Measurements from ENCODE around the gene LYST.

The LYST gene

DNA sequence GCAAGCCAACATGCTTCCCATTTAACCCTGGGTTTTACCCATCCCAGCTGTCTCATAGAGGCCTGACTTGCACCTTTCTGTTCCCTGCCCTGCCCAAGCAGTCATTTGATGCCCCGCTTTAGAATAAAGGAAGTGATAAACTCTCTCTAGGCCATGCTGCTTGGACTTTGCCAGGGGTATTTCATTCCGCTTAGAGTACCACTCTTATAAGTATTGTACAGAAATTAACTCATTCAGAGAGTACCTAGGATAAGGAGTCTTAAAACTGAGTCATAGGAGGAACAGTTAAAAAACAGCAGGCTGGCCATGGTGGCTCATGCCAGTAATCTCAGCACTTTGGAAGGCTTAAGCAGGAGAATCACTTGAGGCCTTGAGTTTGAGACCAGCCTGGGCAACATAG, 21.0 kb upstream of the LYST start:
- DNase-seq, result peak in 1 of 2 donors; percentile 6

GRCh38 chr1:235885655-235886262, 19.1 kb upstream of the LYST start:
- DNase-seq, result no peak

DNA sequence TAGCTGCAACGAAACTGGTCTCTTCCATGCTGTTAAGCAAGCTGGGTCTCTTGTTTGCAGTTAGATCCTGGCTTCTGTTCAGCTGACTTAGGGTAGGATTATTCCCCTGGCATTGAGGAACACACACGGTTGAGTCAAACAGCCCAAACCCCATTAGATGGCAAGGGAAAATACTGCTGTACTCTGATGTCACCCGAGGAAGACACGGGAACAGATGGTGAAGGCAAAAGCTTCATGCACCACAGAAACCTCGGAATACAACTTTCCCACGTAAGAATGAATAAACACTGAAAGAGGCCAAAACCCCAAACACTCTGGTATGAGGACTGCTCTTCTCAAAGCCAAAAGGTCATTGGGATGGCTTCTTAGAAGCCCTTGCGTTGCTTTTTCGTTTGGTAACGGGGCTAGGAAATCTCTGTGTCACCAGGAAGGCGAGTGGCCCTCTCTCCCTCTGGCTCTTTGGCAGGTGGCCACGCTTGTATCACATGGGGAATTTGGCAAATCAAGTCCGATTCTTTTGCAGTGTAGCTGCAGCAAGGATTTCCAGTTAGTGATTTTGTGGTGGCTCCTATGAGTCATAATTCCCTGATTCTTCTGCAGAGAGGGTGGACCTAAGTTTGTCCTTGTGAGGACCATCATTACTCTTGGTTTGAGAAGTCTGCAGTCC, 16.7 kb upstream of the LYST start:
- no peak for DNase-seq

DNA sequence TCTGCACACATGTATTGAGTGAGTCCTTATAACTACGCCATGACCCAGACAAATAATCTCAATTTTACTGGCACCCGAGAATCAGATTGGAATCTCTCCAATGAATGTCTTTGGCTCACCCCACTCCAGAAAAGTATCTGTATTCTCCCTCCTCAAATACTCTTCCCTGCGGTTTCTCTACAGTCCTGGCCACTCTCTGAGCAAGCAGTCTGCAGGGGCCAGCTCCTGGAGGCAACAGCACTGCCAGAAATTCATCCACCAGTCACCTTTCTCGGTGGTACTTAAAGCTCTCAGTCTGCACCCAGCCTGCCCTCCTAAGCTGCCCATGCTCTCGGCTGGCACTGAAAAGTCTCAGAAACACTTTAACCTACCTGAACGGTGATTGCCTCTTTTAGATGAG, 16.1 kb upstream of the LYST start:
- DNase-seq, result no peak

- DNase-seq, result no peak
These were observed 15.4 kb upstream of the LYST start for GRCh38 chr1:235881930-235882700.

DNA sequence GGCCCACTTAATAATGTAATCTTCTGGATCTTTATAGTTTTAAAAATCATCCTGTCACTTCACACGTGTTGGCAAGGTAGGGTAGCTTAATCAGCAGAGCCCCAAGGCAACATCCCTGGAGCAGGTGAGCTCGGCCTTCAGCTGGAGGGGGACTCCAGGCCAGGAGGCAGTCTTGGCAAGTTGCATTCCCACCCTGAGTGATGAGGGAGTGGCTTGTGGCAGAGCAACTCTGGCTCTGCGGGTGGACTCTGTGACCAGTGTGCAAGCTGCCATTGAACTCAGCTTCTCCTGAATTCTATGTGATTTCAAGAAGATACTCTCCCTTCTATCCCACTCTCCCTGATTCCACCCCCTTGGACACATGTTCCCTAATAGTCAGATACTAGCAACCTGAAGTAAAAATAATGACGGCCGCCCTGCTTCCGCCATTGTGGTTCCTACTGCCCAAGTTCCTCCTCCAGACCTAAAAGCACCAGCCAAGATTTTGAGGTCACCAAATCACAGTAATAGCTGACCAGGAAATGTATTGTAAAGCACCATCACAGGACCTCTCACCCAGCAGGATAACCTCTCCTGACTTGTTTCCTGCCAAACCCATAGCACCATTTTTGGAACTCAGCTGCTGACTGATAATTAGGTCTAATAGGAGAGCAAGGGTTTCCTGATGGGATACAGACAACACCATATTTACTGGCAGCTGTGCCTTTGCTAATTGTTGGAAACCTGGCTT, 11.5 kb upstream of the LYST start:
- DNase-seq, result no peak

DNA sequence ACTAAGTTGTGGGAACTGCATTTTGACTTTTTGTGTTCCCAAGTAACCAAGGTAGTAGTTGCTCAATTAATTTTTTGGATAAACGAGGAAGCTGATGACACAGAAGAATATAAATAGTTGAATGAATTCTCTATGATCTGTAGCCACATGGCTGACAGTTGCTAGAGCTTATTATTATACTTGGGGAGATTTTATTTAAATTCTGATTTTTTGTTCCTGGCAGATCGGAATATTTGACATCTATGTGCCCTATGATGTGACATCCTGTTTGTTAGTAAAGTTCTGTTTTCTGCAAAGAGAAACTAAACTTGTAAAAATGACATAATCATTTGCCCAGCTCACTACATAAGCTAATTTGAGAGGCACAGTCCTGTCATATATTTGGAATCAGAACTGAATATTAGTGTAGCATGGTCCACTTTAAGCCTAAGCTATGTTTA, 9.7 kb upstream of the LYST start:
- no peak for DNase-seq

GRCh38 chr1:235875036-235875597, 8.4 kb upstream of the LYST start:
- DNase-seq, result no peak

DNA sequence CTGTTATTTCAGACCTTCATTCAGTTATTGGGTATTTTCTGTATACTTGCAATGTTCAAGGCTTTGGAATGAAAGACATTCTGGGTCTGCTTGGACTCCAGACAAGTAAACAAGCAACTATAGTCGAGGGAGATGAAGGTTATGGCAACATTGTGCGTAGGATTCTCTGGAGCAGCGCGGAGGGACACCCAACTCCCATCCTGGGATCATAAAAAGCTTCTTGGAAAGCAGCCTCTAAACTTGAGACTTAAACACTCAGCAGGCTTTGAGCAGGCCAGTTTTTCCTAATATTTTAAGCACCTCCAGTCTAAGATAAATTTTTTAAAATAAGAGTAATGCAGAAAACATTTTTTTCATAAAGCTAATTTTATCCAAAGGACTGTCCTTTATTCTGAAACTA, 7.6 kb upstream of the LYST start:
- no peak for DNase-seq

- no peak for DNase-seq
These were observed 6.9 kb upstream of the LYST start for GRCh38 chr1:235873571-235873970.

DNA sequence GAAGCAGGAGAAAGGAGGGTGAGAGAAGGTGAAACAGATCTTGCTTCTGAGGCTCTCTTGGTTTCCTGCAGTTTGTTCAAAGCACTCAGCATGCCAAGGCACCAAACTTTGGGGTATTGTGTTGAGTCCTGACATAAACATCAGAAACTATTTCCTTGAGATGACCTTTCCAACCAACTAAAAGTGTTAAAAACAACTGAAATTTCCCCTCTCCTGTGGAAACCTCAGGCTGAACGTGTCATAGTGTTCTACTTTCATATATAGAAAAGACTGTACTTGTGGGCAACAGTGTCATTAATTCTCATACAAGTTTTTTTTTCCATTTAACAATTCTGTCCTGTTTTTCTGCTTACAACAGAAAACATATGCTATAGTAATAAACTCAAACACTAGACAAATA, 6.3 kb upstream of the LYST start:
- DNase-seq, result peak in 1 of 2 donors; percentile 20

DNA sequence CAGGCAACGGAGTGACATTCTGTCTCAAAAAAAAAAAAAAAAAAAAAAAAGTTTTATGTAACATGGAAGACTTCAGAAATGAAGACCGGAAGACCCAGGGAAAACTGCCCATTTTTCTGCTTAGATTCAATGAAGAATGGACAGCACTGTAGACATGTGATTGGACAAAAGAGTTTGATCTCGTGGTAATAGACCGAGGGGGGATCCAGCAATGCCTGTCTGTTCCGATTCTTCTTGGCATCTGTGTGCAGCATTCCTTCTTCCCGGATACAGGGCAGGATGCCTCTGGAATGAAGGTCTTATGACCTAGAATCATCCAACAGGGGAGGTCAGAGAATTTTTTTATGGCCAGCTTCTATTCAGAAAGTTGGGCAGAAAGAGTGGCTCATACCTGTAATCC, 5.6 kb upstream of the LYST start:
- no peak for DNase-seq

- no peak for DNase-seq
These were observed 1.3 kb upstream of the LYST start for GRCh38 chr1:235867903-235868469.

GRCh38 chr1:235866913-235867845, 473 bp upstream of the LYST start:
- peak; percentile 98 for DNase-seq

DNA sequence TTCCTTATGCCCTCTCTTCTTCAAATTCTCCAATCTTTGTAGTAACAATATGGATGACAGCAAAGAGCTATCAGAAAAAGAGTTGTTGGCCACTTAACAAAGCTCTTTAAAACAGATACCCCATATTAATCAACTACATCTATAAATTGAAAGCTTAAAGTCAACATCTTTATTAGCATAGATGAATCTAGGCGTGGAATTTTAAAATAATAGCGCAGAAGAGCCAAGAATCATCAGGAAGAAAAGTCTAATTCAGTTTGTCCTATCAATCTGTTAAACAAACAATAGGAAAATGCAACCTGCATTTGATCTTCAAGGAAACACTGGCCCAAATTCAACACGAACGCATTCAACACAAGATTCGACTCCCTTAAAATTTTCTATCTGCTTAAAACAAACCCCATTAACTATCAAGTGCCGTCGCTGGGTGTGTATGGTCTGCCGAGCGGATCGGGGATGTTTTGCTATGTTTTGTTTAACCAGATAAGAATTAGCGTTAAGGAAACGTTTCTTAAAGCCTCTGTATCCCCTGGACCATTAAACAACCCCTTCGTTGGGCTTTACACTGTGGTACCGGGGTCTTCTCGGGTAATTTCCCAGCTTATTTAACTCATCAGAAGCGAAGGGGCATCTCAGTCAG, 1.0 kb downstream of the LYST start:
- DNase-seq, result no peak

GRCh38 chr1:235864931-235865525, 1.7 kb downstream of the LYST start:
- DNase-seq, result no peak

DNA sequence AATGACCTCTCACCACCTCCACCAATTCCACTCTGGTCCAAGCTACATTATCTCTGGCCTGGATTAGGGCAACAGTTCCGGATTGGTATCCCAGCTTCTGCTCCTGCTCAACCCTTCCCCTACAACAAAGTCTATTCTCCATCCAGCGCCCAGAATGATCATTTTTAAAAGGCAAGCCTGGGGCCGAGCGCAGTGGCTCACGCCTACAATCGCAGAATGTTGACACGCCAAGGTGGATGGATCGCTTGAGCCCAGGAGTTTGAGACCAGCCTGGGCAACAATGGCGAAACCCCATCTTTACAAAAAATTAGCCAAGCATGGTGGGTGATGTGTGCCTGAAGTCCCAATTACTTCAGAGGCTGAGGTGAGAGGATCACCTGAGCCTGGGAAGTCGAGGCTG, 2.2 kb downstream of the LYST start:
- DNase-seq, result no peak

DNA sequence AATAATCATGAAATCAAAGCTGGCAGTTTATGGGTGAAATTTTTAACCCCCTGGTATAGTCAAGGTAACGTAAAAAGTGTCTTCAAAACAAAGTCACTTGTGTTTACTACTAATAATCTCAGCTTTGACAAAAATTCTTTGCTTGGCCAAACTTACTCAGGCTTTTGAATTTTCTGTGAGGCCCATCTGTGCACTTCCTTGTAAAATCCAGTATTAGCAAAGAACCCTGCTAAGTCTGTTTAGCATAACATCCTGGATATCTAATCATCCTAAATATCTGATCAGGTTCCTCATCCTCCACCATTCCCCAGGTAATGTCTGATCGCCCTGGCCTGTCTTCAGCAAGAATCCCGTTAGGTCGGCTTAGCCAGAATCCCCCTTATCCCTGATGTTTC, 3.0 kb downstream of the LYST start:
- DNase-seq, result no peak

DNA sequence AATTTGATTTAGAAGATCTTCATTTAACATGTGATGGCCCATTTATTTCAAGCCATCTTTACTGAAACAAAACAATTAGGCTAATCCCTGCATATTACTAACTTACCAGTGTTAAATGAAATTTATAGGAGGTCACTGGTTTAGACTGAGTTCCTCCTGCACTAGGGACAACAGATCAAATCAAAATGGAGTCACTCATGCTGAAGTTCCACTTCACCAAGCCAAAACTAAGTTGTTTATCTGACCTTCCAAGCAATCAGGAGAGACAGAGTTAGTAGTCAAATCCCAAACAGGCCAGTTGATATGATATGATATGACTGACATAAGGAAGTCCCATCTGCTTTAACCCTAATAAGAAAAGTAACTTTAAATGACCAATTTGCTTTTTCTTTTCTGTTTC, 4.8 kb downstream of the LYST start:
- no peak for DNase-seq

DNA sequence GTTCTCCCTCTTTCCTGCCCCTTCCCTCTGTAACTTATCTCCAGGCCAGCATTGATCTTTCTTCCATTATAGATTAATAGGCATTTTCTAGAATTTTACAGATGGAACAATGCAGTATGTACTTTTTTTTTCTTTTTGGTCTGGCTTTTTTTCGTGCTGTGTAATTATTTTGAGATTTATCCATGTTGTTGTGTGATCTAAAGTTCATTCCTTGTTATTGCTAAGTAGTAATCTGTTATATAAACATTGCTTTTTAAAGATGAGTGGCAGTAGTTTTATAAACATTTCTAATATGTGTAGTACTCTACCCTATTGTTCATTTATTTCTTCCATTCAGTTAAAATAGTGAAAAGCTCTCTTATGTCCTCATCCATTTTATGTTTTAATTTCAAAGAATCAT, 5.9 kb downstream of the LYST start:
- DNase-seq, result no peak

- DNase-seq, result no peak
These were observed 6.9 kb downstream of the LYST start for GRCh38 chr1:235859789-235860188.

Data from stimulated activated CD4-positive, alpha-beta T cell treated with anti-CD3 and anti-CD28 coated beads, Interleukin-2, amount 100 ng/mL, for 48 hours (primary cell).